Thyroid gland (tissue), 4 donors: ENCODE measurements around the gene SGIP1.

Experiments
- POLR2A ChIP-seq, 2 donors: fragments of 450-650 bp; IDR thresholded peaks; one replicate each; pipeline ENCODE4 v1.6.1; 2017; ENCODE audit warnings: antibody characterized with exemption in 2 of 2, mild to moderate bottlenecking in 2 of 2, moderate library complexity in 1 of 2
- TF ChIP-seq, protein P1 (sequence below), 6 experiments: fragments of 200-600 bp in 3 of 6; fragments of 450-650 bp in 3 of 6; sonication (generic) in 3 of 6; IDR thresholded peaks; one replicate each; pipeline ENCODE4 v1.5.1; 2016 to 2019; ENCODE audit warnings: antibody characterized with exemption in 6 of 6, mild to moderate bottlenecking in 2 of 6, inconsistent platforms in 1 of 6, moderate library complexity in 1 of 6

DNA sequence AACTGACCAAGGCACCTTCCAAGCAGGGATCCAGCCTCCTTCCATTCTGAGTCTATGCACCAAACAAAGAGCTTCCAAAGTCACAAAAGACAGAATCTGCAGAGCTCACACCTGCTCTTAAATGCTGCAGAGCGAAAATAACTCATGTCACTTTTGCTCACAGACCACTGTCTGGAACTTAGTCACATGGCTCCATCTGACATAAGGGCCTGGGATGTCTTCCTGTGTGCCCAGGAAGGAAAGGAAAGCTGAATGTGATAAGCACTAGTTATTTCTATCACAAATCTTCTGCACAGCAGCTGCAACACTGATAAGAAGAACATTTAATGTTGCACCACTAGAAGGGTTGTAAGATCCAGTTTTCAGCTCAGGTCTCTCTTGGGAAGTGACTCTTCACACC lies 39.5 kb upstream of the SGIP1 start:
- TF ChIP-seq, protein P1, sequence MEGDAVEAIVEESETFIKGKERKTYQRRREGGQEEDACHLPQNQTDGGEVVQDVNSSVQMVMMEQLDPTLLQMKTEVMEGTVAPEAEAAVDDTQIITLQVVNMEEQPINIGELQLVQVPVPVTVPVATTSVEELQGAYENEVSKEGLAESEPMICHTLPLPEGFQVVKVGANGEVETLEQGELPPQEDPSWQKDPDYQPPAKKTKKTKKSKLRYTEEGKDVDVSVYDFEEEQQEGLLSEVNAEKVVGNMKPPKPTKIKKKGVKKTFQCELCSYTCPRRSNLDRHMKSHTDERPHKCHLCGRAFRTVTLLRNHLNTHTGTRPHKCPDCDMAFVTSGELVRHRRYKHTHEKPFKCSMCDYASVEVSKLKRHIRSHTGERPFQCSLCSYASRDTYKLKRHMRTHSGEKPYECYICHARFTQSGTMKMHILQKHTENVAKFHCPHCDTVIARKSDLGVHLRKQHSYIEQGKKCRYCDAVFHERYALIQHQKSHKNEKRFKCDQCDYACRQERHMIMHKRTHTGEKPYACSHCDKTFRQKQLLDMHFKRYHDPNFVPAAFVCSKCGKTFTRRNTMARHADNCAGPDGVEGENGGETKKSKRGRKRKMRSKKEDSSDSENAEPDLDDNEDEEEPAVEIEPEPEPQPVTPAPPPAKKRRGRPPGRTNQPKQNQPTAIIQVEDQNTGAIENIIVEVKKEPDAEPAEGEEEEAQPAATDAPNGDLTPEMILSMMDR (IDR thresholded peaks at IDR 0.05): no peak
- TF ChIP-seq POLR2A (IDR thresholded peaks at IDR 0.05): no peak
